Stimulated activated CD4-positive, alpha-beta T cell treated with anti-CD3 and anti-CD28 coated beads, Interleukin-2, amount 100 ng/mL, for 24 hours (primary cell): ENCODE measurements around the gene PLCXD3.
"Not testable (repeated sequence)": the region's sequence is repeated elsewhere in the genome, so short reads cannot be mapped to it uniquely, and the experiment has no call there.

Experiments used
- DNase-seq, 2 donors: peaks; one replicate each; pipeline ENCODE4 v3.0.0-alpha.2; 2020

PLCXD3 gene

GRCh38 chr5:41510176-41510831 lies at the start of gene PLCXD3:
Gene PLCXD3, minus strand, starts transcription at chr5:41510601. Its CDS starts 75 bp downstream, at chr5:41510526.
- DNase-seq: no peak

GRCh38 chr5:41559184-41559583 lies 48.8 kb upstream of the PLCXD3 start:
- DNase-seq: no peak

GRCh38 chr5:41558295-41558694 lies 47.9 kb upstream of the PLCXD3 start:
- no peak for DNase-seq

- DNase-seq: no peak
Observed at GRCh38 chr5:41547991-41548390, 37.6 kb upstream of the PLCXD3 start.

- DNase-seq: no peak
Observed at GRCh38 chr5:41542183-41542582, 31.8 kb upstream of the PLCXD3 start.

GRCh38 chr5:41539454-41539853 lies 29.1 kb upstream of the PLCXD3 start:
- DNase-seq: no peak

- DNase-seq: no peak
Observed at GRCh38 chr5:41537581-41537980, 27.2 kb upstream of the PLCXD3 start.

GRCh38 chr5:41532485-41532884 lies 22.1 kb upstream of the PLCXD3 start:
- DNase-seq: no peak

- DNase-seq: no peak
Observed at GRCh38 chr5:41527201-41527779, 16.9 kb upstream of the PLCXD3 start.

- no peak for DNase-seq
Observed at GRCh38 chr5:41526699-41527098, 16.3 kb upstream of the PLCXD3 start.

GRCh38 chr5:41524174-41524573 lies 13.8 kb upstream of the PLCXD3 start:
- DNase-seq: no peak

- no peak for DNase-seq
Observed at GRCh38 chr5:41522193-41522786, 11.9 kb upstream of the PLCXD3 start.

GRCh38 chr5:41519801-41520200 lies 9.4 kb upstream of the PLCXD3 start:
- no peak for DNase-seq

- DNase-seq: no peak
Observed at GRCh38 chr5:41517909-41518308, 7.5 kb upstream of the PLCXD3 start.

GRCh38 chr5:41511241-41511640 lies 840 bp upstream of the PLCXD3 start:
- no peak for DNase-seq

- DNase-seq: no peak
Observed at GRCh38 chr5:41509399-41510175, 814 bp downstream of the PLCXD3 start.

- no peak for DNase-seq
Observed at GRCh38 chr5:41508696-41509398, 1.6 kb downstream of the PLCXD3 start.

GRCh38 chr5:41508186-41508585 lies 2.2 kb downstream of the PLCXD3 start:
- no peak for DNase-seq

GRCh38 chr5:41507501-41507900 lies 2.9 kb downstream of the PLCXD3 start:
- DNase-seq: no peak

GRCh38 chr5:41503860-41504259 lies 6.5 kb downstream of the PLCXD3 start:
- no peak for DNase-seq

- DNase-seq: no peak
Observed at GRCh38 chr5:41503310-41503709, 7.1 kb downstream of the PLCXD3 start.

GRCh38 chr5:41493490-41494126 lies 16.8 kb downstream of the PLCXD3 start:
- DNase-seq: not testable (repeated sequence)

- no peak for DNase-seq
Observed at GRCh38 chr5:41485533-41485932, 24.9 kb downstream of the PLCXD3 start.
